Brain microvascular endothelial cell (primary cell): Measurements from ENCODE around the gene TXLNA.
A peak's percentile ranks its signal among the peaks of the same experiment; 100 is the strongest.

Source experiments
- DNase-seq: peaks from one replicate; pipeline ENCODE4 v3.0.0-alpha.2; 2020
- H3K27ac ChIP-seq: fragments of 250-450 bp; sonication (Bioruptor Pico); 2 replicates; pipeline ENCODE4 v1.5.1; 2020; ENCODE audit warnings: mild to moderate bottlenecking, moderate library complexity
- H3K27me3 ChIP-seq: fragments of 250-450 bp; sonication (Bioruptor Pico); replicated peaks from 2 replicates; pipeline ENCODE4 v1.5.1; 2020; ENCODE audit warnings: mild to moderate bottlenecking
- H3K36me3 ChIP-seq: fragments of 250-450 bp; sonication (Bioruptor Pico); replicated peaks from 2 replicates; pipeline ENCODE4 v1.5.1; 2020; ENCODE audit warnings: mild to moderate bottlenecking
- H3K4me3 ChIP-seq: 2 replicates; pipeline ENCODE4 v1.5.1; 2011; ENCODE audit warnings: low read depth, mild to moderate bottlenecking, control low read depth, low read length, moderate library complexity
- CTCF ChIP-seq: IDR thresholded peaks from 2 replicates; pipeline ENCODE4 v1.5.1; 2011; ENCODE audit warnings: low read depth, mild to moderate bottlenecking, moderate library complexity, low read length, control low read depth, inconsistent platforms; ENCODE audit errors: missing control alignments
- in situ Hi-C: cut with HindIII; loops from 2 replicates; pipeline ENCODE4 v1.10.0; 2017; ENCODE audit warnings: low sequenced_read_pairs, low pct_ligation_motif_present

Gene TXLNA

GRCh38 chr1:32231843-32232432, 52.5 kb downstream of the TXLNA start:
- no peak for TF ChIP-seq CTCF
- no peak overlapping the region for H3K4me3 ChIP-seq
- no peak overlapping the region for H3K27ac ChIP-seq
- peaks cover 45% of the 10 kb centered on the region for H3K36me3 ChIP-seq
- in situ Hi-C loops, result no loop called here
- no peak for DNase-seq
- H3K27me3 ChIP-seq, result no peaks in the 10 kb centered on the region

DNA sequence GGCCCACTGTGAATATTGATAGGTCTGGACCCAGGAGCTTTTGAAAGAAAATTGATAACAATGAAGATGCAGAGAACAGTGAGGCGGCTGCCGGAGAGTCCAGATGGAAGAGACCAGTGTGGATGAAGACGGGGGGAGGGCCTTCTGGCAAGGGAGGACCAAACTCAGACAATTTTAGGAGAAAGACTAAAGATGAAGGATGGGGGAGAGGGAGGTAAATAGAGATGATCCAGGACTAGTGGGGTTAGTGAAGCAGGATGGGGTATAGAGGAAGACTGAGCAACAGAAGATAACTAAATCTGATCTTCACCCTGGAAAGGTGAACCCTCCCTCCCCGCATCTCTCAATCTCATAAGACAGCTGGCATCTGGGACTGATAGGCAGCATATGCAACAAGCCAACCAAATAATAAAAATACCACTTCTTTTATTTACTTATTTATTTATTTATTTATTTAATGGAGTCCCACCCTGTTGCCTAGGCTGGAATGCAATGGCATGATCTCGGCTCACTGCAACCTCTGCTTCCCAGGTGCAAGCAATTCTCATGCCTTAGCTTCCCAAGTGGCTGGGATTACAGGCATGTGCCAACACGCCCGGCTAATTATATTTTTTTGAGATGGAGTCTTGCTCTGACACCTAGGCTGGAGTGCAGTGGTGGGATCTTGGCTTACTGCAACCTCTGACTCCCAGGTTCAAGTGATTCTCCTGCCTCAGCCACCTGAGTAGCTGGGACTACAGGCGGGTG, 53.3 kb downstream of the TXLNA start:
- no peak for TF ChIP-seq CTCF

GRCh38 chr1:32234792-32235191, 55.3 kb downstream of the TXLNA start:
- peaks cover 21% of the 10 kb centered on the region for H3K36me3 ChIP-seq
- H3K27ac ChIP-seq, result no peak overlapping the region
- in situ Hi-C loops, result no loop called here
- H3K4me3 ChIP-seq, result no peak overlapping the region
- no peaks in the 10 kb centered on the region for H3K27me3 ChIP-seq
- no peak for DNase-seq
- TF ChIP-seq CTCF, result no peak

More for the DNA sequence above, 53.3 kb downstream of the TXLNA start:
- in situ Hi-C loops, result no loop called here
- peaks cover 40% of the 10 kb centered on the region for H3K36me3 ChIP-seq
- no peak for DNase-seq
- no peak overlapping the region for H3K27ac ChIP-seq
- H3K27me3 ChIP-seq, result no peaks in the 10 kb centered on the region
- no peak overlapping the region for H3K4me3 ChIP-seq

DNA sequence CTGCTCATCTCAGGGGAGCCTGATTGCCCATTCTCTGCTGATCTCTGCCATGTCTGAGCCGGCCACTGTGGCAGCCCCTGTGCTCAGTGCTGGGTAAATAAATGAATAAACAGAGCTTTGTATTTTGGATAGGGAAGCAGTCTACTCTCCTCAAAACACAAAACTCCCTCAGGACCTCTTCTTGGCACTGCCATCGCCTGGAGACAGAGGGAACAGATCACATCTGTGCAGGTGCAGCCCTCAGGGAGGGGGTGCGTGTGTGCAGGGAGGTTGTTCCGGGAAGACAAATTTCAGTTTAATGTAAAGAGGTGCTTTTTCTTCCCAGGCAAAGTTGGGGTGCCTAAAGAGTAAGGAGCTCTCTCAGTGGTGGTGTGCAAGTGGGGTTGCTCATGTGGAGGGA, 59.9 kb downstream of the TXLNA start:
- Histone ChIP-seq H3K4me3 (no peak overlapping the region), H3K36me3 (no peaks in the 10 kb centered on the region), H3K27me3 (no peaks in the 10 kb centered on the region), H3K27ac (no peak overlapping the region)
- in situ Hi-C loops, result no loop called here
- TF ChIP-seq CTCF, result no peak
- no peak for DNase-seq

DNA sequence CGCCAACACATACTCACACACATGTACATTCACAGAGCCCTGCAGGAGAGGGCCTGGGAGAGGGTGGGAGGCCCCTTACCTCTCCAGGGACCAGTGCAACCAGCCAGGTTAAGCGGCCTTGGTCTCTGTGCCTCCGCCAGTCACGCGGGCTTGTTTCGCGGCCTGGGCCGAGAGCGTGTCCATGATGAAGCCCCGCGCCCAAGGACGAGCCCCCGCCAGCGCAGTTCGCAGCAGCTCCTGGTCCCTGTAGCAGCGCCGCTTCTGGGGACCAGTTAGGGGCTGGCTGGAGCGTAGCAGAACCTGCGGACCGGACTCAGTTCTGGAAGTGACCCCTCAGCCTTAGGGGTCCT, 60.3 kb downstream of the TXLNA start:
- Histone ChIP-seq H3K4me3 (peak overlapping the region; percentile 65), H3K36me3 (no peaks in the 10 kb centered on the region), H3K27ac (no peak overlapping the region), H3K27me3 (no peaks in the 10 kb centered on the region)
- no peak for TF ChIP-seq CTCF
- DNase-seq, result no peak
- in situ Hi-C loops, result no loop called here
